GM21786 (cell line): ENCODE measurements around the gene CHST8.

Experiments used
- ATAC-seq: cut with Tn5 transposase; IDR thresholded peaks from one replicate; pipeline ENCODE4 v1.9.1; 2021; ENCODE audit not compliant: unreplicated experiment

The CHST8 gene

GRCh38 chr19:33713194-33713593, 91.4 kb downstream of the CHST8 start:
- no peak for ATAC-seq

DNA sequence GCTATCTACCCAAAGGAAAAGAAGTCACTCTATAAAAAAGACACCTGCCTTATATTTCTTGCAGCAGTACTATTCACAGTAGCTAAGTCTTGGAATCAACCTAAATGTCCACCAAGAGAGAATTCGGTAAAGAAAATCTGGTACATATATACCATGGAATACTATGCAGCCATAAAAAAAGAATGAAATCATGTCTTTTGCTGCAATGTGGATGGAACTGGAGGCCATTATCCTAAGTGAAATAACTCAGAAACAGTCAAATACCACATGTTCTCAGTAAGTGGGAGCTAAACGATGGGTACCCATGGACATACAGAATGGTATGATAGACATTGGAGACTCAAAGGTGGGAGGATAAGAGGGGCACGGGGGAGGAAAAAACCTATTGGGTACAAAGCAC, 92.4 kb downstream of the CHST8 start:
- no peak for ATAC-seq

DNA sequence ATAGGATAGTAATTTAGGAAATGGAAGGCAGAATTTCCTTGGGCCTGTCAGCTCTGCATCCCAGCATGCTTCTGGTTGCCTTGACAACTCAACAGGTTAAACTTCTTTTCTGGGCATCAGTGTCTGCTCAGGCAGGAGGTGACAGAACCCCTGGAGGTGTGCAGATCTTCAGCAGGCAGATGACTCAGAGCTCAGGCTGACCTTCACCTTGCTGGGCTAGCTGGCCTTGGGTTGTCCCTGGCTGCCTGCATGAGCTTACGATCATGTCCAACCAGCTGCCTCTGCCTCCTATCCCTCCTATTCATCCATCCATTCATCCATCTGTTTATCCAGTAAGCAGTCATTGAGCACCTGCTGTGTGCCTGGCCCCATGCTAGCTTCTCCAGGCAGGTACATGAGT, 93.7 kb downstream of the CHST8 start:
- ATAC-seq = no peak

DNA sequence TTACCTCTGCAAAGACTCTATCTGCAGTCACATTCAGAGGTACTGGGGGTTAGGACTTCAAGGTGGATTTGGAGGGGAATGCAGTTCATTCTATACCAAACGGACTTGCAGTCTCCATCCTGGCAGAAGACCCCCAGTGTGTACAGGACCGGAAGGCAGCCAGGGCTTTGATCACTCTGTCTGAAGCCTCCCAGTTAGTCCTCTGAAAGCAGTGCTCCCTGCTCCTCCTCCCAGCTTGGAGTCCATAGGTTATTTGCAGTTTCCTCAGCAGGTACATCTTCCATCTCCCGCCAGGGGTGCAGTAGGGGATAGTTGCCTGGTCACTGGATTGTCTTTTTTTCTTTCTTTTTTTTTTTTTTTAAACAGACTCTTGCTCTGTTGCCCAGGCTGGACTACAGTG, 96.1 kb downstream of the CHST8 start:
- no peak for ATAC-seq

DNA sequence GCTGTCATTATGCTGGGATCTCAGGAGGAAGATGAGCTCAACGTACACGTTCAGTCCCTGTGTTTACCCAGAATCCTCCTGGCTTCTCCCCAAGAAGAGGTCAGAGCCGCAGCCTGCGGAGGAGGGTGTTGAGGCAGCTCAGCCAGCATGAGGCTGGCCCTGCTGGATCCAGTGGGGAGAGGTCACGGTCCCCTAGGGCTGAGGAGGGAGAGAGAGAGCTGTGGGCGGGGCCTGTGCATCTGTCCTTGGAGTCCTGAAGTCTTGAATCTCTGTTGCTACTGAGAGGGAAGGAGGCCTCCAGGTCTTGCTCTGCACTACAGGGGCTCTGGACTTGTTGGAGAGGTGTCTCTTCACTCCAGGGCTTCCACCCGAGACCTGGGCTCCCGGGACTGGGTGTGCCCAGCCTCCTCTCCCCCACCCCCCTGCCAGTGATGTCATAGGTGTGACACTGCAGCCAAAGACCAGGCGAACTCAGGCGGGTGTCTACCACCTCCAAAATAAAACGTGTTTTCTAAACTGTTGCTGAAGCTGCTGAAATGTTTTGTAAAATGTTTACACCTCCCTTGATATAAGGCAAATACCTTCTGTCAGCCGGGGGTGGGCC, 97.0 kb downstream of the CHST8 start:
- ATAC-seq = no peak

GRCh38 chr19:33719366-33720154, 97.8 kb downstream of the CHST8 start:
- ATAC-seq = no peak

DNA sequence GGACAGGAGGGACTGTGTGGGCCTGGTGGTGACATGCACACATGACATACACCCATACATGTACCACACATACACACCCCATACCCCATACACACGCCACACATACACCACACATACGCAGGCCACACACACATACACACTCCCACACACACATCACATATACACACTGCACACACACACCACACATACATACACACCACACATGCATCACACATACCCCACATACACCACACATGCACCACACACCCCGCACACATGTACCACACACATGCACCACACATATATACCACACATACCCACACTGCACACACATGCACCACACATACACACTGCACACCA, 98.4 kb downstream of the CHST8 start:
- ATAC-seq = no peak

GRCh38 chr19:33720691-33721682, 99.2 kb downstream of the CHST8 start:
- ATAC-seq = no peak

DNA sequence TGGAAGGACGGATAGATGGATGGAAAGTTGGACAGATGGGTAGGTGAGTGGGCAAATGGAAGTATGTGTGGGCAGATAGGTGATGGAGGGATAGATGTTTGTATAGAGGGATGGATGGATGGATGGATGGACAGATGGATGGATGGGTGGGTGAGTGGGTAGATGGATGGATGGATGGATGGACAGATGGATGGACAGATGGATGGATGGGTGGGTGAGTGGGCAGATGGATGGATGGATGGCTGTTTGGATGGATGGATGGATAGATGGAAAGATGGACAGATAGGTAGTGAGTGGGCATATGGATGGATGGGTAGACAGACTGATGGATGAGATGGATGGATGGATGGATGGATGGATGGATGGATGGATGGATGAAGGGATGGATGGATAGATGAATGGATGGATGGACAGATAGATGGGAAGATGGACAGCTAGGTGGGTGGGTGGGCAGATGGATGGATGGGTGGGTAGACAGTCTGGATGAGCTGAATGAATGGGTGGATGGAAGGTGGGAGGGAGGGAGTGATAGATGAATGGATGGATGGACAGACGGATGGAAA, 100.1 kb downstream of the CHST8 start:
- no peak for ATAC-seq

- no peak for ATAC-seq
Measured at GRCh38 chr19:33722456-33723239, 100.9 kb downstream of the CHST8 start.

- ATAC-seq = no peak
Measured at GRCh38 chr19:33723512-33723911, 101.8 kb downstream of the CHST8 start.

DNA sequence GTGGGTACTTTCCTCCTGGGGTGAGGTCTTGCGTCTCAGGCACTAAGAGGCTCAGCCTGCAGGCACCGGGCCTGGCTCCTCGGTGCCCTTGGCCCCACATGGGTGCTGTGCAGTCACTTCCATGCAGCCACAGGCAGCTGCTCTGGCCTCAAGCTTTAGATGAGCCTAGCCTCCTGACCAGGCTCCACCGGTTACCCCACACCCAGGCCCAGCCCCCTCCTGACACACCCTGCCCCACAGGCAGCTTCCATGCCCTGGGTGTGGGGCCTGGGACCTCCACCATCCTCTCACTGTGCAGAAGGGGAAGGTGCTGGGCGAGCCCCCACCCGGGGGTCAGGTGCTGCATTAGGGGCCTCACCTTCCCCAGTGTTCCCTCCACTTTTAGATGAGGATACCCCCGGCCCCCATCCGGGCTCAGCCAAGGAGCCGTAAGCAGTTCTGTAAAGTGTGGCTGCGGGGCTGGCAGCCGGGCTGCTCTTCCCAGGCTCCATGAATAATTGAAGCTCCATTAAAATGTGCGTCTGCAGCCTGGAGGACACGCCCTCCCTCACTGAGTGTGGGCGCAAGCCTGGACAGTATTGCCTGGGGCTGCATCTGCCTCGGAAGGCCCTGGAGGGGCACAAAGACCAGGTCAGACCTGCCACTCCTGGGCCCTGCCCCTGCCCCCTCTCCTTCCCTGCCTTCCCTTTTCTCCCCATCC, 102.4 kb downstream of the CHST8 start:
- no peak for ATAC-seq

DNA sequence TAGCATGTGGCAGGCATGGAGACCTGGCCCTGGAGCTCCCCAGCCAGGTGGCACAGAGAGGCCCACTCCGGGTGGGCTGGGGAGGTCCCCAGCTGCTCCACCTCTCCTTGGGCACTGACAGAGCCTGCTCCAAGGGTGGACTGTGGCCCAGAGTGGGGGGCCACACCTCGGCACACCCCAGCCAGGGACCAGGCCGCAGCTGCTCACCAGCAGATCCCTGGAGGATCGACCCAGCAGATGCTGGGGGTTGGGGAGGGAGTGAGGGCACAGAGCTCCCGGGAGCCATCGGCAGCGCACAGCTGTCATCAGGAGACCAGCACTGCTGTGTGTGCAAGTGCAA, 102.9 kb downstream of the CHST8 start:
- no peak for ATAC-seq

- no peak for ATAC-seq
Measured at GRCh38 chr19:33725567-33725966, 103.8 kb downstream of the CHST8 start.

- ATAC-seq = no peak
Measured at GRCh38 chr19:33726756-33727155, 105.0 kb downstream of the CHST8 start.

DNA sequence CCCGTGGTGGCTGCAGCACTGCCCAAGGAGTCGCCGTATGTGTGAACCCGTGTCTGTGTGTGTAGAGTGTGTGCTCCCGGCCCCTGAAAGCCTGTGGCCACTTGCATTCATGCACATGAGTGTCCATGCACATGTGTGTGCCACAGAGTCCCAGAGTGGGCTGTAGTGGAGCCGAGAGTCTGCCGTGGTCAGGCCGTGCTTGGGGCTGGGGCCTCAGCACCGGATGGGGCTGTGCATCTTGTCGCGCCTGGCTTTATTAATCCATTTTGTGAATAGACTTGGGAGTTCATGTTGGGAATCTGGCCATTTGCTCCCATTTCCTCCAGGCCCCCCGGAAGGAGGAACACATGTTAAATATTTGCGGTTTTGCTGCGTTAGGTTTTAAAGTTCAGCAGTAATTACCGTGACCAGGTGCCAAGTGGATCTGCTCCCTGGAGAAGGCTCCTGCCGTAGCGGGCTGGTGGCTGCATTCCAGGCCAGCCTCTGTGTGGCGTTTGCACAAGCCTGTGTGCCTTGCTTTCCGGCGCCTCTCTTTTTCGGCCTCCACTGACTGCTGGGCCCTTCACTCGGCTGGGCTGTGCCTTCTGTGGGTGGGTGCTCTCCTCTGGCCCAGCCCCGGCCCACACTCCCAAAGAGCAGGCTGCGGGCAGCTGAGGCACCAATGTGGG, 105.7 kb downstream of the CHST8 start:
- ATAC-seq = no peak

DNA sequence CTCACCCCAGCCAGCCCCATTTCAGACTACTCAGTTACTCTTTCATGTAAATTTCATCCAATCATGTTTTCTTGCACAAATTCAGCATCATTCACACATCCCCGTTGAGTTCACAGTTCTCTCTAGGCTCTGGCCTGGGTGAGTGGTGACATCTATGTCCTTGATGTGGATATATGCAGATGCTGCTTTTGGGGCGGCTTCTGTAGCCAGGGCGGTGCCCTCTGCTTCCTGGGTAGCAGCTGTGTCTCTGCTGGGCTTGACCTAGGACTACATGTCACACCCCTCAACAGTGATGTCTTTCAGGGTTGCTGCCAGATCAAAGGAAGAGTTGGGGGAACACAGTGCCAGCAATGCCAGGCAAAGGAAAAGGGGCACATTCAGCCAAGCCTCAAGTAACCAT, 106.4 kb downstream of the CHST8 start:
- ATAC-seq = no peak

- no peak for ATAC-seq
Measured at GRCh38 chr19:33730858-33731607, 109.3 kb downstream of the CHST8 start.

- ATAC-seq = no peak
Measured at GRCh38 chr19:33731881-33732280, 110.1 kb downstream of the CHST8 start.
